Inferior parietal cortex (tissue), 1 donor: ENCODE data around the gene ADAMTS7.
"Not testable (repeated sequence)": the region's sequence is repeated elsewhere in the genome, so short reads cannot be mapped to it uniquely, and the experiment has no call there.

Source experiments
- DNase-seq: peaks from one replicate; pipeline ENCODE4 v3.0.0-alpha.2; 2016; ENCODE audit errors: extremely low spot score

ADAMTS7 gene

DNA sequence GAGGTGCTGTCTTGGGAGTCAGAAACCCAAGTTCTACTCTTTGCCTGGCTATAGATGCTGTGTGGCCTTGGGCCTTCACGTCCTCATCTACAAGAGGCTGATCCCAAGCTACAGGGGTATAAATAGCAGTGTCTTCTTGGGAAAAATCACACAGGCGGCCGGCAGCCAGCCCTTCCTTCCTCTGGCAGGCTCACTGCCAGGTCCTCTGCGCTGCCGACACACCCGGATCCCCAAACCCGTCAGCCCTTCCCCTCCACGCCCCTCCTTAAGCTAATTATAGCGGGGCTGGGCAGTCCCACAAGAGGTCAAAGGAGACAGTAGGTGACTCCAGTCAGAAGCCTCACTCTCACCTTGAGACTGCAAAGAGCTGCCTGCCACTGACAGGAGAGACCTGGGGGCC, 31.3 kb downstream of the ADAMTS7 start:
- DNase-seq = not testable (repeated sequence)

DNA sequence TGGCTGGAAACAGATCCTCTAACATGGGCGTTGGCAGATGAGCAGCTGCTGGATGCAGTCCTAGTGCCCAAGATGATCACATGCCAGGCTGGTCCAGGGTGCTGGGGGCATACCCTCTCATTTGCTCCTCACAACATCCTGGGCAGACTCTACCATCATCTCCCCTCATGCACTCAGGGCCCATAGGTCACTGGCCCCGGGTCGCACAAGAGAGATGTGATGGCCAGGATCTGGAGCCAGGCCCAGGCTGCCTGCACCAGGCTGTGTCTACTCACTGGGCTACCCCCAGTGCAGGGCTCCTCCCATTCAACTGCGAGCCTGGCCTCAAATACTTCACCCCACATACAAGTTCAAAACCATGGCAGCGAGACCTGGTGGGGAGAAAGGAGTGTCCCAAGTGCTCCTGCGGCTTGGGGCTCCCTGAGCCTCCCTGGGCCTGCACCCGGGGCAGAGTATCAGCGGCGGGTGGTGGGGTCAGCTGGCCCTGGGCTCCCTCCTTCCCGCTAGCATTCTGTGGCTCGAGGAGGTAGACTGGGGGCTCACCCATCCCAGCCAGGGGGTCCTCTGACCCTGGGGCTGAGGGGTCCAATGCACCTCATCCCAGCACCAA, 32.0 kb downstream of the ADAMTS7 start:
- DNase-seq = not testable (repeated sequence)

DNA sequence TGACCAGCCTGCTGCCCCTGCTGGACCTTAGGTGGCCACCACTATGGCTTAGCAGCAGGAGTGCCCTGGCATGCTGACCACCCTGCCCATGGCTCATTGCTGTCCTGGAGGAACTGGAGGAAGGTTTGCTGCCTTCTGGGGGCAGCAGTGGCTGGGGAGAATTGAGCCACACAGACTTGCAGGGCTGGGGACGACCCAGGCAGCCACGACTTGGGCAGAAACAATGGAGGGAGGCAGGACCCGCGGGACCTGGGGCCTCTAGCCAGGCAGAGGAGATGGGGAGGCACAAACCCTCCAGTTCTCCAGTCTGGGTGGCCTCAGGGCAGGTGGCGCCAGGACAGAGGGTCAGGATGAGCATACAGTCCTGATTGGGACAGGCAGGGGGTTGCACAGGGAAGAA, 32.8 kb downstream of the ADAMTS7 start:
- no peak for DNase-seq

DNA sequence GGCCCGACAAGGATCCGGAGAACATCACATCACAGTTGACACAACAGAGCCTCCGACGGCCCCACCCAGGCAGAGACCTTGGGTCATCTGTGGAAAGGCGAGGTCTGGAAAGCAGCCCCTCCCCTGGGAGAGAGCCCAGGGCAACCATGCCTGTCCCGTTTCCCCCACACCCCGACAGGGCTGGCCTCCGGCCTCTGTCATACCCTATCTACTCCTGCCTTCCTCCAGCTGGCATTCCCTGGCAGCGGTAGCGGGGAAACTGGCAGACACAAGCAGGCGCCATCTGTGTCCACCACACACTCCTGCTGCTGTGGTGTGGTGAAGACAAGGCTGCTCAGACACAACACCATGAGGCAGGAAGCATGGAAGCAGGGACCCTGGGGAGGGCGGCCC, 33.3 kb downstream of the ADAMTS7 start:
- peak; percentile 21 for DNase-seq

DNA sequence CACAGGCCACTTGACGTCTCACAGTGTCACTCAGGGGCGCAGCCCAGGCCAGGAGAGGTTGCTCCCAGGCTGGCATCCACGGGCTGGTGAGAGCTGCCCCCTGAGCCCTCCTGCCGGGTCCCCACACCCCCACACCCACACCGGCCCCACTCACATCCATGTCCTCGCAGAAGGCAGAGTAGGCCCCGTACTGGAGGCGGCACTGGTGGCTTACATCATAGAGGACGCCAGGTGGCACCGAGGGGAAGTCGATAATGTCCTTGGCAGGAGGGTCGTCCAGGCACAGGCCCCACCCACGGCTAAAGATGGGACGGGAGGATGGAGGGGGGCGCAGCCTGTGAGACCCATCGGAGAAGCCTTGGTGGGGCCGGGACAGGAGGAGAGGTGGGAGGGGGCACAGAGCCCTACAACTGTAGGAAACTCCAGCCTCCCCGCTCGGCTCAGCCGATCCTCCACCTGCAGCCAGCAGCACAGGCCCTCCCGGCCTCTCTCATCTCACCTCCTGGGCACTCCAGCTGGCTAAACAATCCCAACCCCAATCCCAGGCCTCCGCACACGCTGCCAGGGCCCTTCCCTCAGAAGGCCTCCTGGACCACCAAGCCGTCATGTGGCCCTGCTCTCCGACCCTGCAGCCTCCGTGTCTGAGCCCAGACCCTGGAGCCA, 33.8 kb downstream of the ADAMTS7 start:
- DNase-seq = not testable (repeated sequence)

DNA sequence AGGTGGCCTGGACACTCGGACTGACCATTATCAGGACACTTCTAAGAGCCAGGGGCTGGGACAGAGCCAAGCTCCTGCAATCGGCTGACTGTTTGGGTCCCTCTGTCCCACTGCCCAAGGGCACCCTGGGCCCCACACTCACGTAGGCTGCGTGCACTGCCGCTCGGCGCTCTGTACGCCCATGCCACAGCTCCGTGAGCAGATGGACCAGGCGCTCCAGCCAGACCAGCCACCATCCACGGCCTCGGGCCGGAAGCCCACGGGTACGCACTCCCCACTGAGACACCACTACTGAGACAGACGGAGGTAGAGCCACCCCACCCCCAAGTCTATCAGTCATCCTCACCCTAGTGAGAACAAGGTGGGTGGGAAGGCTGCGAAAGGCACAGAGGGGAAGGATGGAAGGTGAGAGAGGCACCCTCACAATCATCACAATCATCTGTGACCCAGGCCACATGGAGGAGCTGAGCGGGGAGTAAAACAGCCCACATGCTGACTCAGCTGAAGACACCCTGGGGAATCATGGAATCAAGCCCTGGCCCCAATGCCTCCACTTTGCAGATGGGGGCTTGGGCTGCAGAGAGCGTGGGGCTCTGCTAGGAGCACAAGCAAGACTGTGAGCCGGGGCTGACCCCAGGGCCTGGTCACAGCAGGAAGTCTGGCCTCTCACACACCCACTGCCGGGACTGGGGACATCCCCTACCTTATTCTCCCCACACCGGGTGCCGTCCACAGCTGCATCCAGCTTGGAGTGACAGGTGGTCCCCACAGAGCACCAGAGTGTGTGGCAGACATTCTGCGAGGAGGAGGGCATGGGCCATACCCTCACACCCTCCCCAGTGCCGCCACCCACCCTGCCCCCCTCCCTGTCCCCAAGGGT, 35.0 kb downstream of the ADAMTS7 start:
- DNase-seq = not testable (repeated sequence)

DNA sequence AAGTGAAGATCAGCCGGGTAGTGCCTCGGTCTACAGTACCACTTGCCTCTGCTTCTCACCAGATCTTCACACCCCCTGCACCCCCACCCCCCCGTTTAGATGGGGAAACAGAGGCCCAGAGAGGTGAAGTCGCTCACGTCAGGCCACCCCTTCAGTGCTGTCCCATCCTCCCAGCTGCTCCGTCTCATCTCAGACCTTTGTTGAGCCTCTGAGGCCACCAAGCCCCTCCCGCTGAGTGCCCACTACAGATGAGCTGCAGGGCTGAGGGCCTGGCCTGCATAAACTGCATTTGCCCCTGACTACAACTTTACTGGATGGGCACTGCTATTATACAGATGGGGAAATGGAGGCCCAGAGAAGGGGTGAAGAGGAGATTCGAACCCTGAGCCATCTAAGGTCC, 35.8 kb downstream of the ADAMTS7 start:
- DNase-seq = no peak

DNA sequence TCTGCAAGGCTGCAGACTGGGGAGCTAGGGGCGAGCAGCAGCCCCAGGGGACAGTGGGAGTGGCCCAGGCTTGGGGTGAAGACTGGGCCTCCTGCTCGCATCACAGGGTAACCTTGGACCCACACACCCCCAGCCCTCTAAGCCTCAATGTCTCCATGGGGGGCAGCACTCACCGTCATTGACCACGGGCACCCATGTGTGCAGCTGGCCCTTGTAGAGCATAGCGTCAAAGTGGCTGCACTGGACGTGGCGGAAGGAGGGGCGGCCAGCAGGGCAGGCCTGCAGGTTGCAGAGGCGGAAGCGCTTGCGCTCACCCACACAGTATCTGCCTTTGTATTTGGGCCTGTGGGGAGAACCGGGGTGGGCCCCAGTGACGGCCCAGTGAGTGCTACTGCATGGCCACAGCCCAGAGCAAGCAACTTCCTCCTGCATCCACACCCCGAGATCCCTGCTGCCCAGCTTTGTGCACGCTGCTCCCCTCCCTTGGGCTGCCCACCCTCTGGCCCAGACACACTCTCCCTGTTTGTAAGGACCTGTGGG, 36.7 kb downstream of the ADAMTS7 start:
- DNase-seq = not testable (repeated sequence)

DNA sequence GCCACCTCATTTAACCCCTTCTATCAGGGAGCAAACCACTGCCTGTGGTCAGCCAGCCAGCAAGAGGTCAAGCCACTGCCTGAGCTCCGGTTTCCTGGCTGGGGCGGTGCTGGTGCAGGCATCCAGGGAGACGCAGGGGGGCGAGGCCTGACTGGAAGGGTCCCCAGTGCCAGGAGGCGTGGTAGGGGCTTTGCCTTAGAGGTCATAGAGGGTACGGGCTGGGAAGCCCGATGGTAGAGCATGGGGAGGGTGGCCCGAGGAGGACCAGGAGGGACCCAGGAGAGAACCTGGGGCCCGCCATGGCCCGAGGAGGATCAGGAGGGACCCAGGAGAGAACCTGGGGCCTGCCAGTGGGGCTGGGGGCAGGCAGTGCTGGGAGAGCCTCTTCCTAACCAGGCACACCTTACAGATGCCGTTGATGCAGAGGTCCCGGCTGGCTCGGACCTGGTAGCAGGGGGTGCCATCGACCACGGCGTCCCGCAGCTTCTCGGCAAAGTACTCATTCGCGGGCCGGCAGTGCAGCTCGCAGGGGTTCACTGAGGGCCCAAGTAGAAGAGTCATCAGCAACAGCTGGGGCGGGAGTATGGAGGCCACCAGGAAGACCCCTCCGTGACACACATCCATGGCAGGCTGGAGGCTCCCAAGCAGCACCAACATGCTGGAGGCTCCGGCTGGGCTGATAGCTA, 37.4 kb downstream of the ADAMTS7 start:
- not testable (repeated sequence) for DNase-seq

DNA sequence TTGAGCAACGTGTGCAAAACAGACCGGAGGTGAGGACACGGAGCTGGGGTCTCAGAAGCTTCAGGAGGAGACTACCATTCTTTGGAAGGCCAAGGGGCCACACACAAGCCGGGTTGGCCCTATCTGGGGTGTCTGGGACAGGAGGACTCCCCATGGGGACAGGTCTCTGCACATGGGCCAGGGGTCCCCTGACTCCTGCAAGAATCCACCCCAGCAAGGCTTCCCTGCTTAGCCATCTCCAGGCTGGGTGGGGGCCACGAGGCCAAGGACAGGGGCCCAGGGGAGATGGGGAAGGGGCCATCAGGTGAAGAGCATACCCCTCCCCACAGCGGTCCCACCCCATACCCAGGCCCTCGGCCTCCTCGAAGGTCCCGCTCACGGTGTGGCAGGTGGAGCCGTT, 38.5 kb downstream of the ADAMTS7 start:
- DNase-seq = no peak

DNA sequence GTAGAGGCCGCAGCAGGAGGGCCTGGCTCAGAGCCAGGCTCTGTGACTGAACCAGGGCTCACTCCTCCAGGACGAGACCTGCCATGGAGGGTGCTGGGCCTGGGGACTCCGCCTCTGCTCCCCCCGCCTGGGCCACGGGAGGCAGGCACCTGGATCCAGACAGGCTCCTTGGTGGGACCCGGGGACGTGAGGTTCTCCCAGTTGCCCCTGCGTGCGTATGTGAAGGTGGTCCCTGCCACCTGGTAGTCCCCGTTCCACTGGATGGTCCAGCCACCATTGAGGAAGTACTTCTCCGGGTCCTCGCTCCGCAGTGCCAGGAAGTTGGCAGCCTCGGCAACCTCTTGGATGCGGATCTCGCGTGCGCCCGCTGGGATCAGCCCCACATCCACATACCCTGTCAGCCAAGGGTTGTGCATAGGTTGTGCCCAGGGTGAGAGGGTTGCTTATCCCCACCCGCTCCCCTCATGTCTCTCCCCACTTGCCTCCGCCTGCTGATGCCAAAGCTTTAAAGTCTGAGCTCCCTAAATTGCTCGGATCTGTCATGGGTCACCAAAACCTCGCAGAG, 39.7 kb downstream of the ADAMTS7 start:
- DNase-seq = not testable (repeated sequence)

DNA sequence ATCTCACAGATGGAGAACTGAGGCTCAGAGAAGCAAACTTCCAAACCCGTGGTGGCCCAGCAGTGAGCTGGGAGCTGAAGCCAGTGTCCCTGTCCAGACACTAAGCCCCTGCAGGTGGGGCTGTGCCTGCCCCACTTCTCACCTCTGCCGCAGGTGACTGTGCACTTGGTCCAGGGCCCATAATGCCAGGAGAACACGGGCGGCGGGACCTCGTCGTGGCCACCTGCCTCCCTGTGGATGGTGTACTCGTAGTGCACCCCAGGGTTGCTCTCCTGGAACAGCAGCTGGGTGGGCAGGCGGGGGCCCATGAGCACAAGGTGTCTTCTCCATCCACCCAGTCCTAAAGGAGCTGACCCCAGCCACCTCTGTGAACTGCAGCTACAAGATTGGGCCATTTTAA, 40.2 kb downstream of the ADAMTS7 start:
- DNase-seq = not testable (repeated sequence)

DNA sequence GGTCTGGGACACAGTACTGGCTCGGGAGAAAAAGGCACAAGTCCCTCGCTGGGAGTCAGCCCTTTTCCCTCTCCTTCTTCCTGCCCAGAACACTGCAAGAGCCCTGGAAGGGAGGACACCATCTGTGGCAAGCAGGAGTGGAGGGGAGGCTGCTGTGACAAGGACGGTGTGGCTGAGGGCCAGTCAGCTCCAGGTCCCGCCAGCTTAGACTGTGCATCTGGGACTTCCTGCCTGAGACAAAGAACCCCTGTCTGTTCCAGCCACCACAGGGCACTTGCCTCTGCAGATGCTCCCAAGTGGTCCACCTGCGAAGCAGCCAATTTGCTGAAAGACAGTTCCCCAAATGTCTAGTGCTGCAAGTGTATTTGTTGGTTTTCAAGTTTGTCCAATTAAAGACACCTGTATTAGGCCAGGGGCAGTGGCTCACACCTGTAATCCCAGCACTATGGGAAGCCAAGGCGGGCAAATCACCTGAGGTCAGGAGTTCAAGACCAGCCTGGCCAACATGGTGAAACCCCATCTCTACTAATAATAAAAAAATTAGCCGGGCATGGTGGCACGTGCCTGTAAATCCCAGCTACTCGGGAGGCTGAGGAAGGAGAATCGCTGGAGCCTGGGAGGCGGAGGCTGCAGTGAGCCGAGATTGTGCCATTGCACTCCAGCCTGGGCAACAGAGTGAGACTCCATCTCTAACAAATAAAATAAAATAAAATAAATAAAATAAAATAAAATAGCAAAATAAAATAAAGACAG, 41.6 kb downstream of the ADAMTS7 start:
- not testable (repeated sequence) for DNase-seq

DNA sequence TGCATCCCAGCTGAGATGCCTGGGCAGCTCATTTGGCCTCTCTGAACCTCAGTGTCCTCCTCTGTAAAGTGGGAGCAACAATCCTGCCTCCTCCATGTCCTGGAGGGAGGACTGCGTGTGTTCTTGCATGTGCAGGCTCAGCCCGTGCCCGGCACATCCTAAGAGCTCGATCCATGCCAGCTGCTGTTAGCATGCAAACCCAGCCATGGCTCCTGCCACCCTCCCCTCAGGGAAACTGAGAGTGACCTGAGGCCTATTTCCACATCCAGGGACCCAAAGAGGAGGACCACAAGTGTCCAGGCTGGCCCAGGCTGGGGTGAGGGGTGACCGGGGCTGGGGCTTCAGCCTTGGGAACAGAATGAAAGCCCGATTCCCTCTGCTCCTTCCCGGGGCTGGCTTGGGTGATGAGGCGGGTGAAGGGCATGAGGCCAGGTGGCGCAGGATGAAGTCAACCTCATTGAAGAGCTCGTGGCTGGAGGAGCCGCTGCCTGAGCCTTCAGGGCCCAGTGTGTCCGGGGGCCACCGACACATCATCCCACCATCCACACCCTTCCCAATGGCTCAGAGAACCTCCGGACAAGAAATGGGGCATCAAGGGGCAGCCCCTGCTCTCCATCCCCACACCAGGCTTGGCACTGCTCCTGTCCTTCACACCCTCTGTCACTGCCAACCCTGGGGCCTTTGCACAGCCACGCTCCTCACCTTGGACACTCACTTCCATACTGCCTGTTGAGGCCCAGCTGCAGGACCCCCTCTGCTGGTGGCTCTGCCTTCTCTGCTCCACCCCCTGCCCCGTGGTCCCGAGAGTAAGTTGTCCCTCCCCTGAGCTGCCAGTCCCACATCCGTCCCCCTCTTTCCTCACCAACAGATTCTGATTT, 42.5 kb downstream of the ADAMTS7 start:
- no peak for DNase-seq

DNA sequence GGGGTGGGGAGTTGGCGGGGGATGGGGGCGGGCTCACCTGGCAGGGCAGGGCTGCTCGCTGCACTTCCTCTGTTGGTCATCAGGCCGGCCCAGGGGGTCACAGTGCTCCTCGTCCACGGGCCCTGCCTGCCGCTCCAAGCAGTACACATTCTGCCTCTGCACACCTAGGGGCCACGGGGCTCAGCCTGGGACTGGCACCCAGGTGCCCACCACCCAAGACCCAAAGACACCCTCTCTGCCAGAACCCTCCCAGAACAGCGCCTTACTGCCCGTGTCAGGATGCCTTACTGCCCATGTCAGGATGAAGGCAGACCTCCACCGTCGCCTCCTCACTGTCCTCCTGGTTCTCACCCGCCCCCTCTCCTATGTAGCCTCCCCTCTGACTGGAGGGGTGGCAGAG, 43.2 kb downstream of the ADAMTS7 start:
- no peak for DNase-seq

DNA sequence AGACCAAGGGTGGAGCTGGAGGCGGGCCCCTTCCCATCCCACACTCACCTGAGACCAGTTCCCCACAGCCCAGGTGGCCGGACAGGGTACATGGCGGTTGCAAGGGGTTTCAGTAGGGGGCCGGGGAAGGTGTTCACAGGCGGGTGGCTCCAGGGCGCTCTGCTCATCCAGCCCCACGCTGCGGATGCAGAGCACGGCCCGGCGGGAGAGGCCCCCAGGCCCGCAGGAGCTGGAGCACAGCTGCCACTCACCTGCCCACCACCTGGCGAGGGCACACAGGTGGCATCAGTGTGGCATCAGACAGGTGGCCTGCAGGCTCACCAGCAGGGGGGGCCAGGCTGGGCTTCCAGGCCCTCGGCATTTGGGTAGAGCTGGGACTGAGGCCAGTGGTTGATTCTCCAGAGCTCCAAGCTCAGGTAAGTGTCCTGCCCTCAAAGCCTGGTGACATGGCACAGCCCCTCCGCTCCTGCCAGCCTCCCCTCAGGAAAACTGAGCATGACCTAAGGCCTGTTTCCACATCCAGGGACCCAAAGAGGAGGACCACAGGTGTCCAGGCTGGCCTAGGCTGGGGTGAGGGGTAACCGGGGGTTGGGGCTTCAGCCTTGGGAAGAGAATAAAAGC, 43.8 kb downstream of the ADAMTS7 start:
- no peak for DNase-seq

DNA sequence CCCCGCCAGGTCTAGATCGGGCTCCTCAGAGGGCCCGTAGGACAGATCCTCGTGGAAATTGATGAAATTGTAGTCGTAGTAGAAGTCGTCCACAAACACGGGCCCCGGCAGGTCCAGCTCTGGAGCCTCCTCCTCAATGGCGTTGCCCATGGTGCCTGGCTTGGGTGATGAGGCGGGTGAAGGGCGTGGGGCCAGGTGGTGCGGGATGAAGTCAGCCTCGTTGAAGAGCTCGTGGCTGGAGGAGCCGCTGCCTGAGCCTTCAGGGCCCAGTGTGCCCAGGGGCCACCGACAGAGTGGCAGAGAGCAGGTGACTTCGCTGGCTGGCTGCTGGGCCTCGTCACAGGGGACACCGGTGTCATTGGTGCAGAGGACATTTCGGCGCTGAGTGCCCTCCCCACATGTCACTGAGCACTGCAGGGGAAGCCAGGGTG, 44.6 kb downstream of the ADAMTS7 start:
- DNase-seq = not testable (repeated sequence)

DNA sequence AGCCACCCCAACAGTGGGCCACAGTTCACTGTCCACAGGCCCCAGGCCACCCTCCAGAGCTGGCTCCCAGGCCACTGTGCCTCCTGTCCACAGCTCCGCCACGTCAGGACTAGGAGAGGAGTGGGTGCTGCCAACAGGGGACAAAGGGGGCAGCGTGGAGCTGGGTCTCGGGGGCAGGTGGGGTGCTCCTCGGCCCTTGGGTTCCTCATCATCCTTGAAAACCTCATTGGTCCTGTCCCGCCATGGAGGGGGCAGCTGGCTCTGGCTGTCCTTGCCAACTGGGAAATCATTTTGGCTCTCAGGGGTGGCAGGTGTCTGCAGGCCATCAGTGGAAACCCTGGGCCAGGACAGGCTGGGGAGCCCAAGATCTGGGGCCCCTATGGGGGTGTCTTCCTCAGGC, 45.2 kb downstream of the ADAMTS7 start:
- no peak for DNase-seq

DNA sequence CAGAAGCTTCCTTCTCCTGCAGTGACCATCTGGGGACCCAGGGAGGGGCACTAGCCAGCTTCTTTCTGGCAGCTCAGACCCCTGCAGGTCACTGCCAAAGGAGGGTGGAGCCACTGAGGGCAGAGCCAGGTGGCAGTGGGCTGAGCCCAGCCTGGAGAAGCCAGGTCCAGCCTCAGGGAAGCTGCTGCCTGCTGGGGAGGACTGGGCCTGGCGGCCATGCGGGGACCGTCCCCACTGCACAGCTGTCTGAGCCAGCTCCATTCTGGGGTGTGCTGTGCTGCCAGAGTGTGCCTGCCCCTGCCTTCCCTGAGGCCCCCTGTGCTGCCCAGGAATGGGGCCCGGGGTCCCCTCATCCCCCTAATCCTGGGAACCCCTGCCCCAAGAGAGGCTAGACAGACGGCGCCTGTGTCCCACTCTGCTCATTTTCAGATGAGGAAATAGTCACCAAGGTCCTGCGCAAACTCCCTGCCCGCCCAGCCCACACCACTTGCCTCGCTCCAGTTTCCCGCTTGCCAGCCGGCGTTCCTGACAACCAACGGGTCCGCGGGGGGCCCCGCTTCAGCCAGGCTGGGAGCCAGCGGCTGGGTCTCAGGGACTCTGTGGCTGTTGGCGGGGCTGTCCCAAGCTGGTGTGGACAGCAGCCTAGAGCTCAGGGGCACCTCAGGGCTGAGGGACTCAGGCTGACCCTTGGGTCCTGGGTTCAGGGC, 46.0 kb downstream of the ADAMTS7 start:
- DNase-seq = not testable (repeated sequence)
